Hematopoietic multipotent progenitor cell treated with erythropoietin and hydrocortisone succinate and interleukin-3 and kit ligand, for 8 days (in vitro differentiated cells): Measurements from ENCODE around the gene DENND6A.
"Not testable (repeated sequence)": the region's sequence is repeated elsewhere in the genome, so short reads cannot be mapped to it uniquely, and the experiment has no call there.

ENCODE experiments used
- DNase-seq: peaks from one replicate; pipeline ENCODE4 v3.0.0-alpha.2; 2015

The DENND6A gene

DNA sequence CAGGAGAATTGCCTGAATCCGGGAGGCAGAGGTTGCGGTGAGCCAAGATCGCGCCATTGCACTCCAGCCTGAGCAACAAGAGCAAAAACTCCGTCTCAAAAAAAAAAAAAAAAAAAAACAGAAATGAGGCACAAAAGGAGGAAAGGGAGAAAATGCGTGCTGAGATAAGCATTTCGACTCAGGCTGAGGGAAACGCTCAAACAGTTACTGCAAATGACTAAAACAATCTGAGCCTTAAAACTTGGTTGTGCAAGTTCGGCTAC, 813 bp downstream of the DENND6A start:
- not testable (repeated sequence) for DNase-seq

DNA sequence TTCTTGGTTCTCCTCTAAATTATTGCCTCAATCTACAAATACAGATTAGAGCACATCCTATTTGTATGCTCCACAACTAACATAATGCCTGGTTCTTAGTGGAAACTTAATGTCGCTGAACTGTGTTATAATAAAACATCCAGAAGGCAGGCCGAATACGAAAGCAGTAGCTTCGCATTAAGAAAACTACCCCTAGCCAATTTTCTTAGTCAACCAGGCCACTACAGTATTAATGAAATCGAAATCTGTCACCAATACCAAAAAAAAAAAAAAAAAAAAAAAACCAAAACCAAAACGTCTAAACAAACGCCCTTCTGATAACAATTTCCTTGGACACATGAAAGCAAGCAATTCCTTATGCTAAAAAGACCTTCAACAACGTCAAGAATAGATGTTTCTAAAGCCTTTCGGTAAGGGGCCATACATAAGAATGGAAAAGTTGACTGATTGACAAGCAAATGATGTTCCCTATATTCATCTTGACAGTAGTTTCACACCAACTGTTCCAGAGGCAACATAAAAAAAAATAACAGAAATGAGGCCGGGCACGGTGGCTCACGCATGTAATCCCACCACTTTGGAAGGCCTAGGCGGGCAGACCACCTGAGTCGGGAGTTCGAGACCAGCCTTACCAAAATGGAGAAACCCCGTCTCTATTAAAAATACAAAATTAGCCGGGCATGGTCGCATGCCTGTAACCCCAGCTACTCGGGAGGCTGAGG, 1.3 kb downstream of the DENND6A start:
- no peak for DNase-seq

DNA sequence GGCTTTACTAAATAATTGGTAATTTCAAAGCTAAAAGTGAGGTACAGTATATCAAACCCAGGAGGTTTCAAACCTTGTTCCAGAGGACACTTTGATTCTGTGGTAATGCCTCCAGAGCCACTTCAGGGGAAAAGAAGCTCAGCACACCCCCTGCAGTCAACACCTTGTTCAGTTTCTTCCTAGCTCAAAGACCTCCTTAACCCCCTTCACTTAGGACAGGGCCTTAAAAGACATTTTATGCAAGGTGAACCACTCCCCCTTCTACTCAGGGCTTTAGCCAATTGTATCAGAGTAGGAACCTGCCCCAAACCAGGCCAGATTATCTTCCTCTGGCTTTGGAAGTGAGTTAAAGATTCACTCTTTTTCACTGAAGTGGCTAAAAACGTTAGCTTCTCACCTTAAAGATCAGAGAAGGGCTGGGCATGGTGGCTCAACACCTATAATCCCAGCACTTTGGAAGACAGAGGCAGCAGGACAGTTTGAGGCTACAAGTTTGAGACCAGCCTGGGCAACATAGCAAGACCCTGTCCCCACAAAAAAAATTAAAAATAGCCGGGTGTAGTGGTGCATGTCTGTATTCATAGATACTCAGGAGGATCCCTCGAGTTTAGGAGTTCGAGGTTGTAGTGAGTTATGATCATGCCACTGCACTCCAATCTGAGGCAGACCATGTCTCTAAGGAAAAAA, 3.4 kb downstream of the DENND6A start:
- DNase-seq, result peak; percentile 14

DNA sequence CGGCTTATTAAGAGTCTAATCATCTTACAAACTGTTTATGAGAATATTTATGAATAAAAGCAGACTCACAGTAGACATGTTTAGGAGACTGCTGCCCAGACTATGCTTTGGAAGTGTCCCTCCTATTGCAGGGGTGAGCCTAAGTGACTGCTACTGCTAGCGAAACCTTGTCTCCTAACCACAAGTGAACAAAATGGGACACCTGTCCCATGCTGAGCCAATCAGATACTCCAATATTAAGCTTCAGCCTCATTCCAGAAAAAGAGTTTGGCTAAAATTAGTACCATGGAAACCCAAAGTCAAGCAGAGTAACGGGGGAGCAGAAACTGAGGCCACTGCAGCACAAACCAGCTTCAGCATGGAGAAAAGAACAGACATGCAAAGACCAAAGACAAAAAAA, 4.6 kb downstream of the DENND6A start:
- DNase-seq, result no peak

DNA sequence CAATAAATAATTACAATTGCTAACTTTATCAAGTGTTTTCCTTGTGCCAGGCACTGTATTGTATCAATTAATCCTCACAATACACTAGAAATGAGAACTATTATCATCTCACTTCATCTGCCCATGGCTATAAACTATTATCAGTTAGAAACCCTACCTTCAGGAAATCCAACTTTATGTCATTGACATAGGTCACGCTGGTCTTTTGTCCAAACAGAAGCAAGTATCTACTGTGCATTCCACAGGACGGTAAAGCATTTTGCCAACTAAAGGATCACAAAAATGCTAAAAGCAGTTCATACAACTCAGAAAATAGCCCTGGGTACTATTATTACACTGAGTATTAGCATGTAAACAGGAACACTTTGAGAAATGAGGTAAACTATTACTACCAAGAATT, 9.6 kb downstream of the DENND6A start:
- DNase-seq, result no peak

DNA sequence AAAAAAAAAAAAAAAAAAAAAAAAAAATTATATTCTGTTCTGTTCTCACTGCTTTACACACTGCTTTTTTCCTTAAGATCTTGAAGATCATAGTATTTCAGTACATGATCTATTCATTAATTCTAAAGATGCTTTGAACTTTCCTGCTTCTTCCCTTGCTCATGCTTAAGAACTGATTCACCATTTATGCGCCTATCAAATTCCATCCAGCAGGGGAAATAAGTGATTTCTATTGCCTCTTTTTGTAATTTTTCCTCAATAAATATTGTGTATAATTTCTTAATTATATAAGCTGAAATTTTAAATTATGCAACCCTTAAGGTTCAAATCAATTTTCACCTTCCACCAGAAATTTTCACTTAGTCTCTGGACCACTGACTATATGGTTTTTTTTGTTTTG, 10.6 kb downstream of the DENND6A start:
- no peak for DNase-seq

DNA sequence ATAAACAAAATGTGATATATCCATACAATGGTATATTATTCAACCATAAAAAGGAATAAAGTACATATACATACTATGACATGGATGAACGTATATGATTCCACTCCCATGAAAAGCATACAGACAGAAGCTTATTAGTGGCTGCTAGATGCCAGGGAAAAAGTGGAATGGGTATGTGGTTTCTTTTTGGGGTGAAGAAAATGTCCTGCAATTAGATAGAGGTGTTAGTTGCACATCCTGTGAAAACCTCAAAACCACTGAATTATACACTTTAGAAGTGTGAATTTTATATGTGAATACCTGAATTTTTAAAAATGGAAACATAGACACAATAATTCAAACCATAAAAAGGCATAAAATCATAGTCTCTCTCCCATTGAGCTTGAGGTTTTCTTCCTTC, 11.2 kb downstream of the DENND6A start:
- no peak for DNase-seq

DNA sequence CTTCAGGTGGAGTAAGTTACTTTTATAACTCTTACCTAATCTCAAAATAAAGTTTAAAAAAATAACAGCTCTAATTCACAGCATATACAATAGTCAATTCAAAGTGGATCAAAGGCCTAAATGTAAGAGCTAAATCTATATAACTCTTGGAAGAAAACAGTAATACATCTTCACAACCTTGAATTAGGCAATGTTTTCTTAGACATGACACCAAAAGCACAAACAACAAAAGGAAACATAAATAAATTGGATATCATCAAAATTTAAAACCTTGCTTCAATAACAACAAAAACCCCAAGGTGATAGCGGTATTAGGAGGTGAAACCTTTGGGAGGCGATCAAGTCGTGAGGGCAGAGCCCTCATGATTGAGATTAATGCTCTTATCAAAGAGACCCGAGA, 12.8 kb downstream of the DENND6A start:
- DNase-seq, result no peak

DNA sequence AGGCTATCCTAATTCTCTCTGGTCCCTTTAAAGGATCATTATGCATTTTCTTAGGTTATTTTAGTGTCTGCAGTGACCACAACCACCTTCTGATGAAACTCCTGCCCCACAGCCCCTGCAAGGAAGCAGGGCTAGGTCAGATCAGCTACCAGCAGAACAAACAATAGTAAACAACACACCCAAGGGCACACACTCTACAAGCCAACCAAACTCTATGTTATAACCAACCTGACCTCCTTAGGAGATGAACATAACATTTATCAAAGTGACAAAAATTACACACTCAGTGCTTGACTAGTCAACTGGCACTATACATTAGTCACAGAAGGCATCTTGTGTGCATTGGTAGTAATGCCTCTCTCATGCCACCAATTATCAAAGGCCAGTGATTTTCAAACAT, 17.3 kb downstream of the DENND6A start:
- no peak for DNase-seq

DNA sequence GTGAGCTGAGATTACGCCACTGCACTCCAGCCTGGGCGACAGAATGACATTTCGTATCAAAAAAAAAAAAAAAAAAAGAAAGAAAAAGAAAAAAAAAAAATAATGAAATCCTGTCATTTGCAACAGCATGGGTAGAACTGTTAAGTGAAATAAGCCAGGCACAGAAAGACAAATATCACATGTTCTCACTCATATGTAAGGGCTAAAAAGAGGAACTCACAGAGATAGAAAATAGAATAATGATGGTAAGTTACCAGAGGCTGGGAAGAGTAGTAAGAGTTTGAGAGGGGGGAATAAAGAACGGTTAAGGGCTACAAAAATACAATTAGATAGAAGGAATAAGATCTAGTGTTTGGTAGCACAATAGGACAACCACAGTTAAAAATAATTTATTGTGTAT, 19.7 kb downstream of the DENND6A start:
- DNase-seq, result no peak

DNA sequence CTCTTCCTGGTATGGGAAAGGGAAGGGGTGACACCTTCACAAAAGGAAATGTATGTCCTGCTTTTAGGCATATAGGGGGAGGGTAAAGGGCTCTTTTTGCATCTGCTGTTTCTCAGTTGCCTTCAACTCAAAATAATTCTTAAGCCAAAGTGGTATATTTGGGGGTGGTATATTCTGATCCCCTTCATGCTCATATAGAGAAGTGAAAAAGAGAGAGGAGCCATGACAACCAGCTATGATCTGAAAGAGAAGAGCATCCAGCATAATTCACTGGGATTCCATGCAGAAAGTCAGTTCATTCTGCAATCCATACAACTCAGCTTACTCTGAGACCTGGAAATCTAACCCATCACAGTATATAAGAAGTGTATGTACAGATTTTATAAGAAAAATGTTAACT, 22.3 kb downstream of the DENND6A start:
- DNase-seq, result no peak

DNA sequence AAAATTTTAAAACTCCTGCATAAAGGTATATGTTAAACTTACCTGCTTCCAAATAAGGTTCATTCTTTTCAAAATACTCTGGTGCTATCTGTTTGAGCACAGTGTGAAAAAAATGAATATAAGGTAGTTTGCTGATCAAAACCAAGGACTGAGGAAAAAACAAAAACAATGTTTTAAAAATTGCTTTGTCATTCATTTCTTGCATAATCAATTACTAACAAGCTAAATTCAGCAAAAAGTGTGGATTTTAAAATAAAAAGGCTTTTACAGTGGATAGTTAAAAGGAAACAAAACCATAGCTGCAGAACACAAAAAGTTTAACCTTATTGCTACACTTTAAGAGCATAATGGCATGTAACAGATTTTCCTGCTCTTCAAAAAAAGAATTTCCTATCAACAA, 31.5 kb downstream of the DENND6A start:
- no peak for DNase-seq

DNA sequence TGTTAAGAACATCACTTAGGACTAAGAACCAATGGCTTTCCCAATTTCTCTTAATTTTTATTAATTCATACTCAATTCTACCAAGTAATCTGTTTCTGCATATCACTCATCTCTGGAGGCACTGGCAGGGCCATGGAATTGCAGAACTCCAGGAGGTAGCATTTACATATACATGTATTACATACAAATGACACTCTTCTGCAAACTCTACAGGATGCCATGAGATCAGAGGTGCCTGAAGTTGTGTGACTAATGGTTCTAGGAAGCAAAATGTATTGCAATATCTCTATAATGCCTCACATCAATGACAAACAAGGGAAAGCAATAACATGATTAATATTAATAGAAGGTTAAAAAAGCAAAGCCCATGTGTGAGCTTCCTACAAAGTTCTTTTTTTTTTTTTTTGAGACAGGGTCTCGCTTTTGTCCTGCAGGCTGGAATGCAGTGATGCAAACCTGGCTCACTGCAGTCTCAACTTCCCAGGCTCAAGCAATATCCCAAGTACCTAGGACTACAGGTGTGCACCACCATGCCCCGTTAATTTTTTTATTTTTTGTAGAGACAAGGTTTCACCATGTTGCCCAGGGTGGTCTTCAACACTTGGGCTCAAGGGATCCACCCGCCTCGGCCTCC, 33.0 kb downstream of the DENND6A start:
- no peak for DNase-seq

DNA sequence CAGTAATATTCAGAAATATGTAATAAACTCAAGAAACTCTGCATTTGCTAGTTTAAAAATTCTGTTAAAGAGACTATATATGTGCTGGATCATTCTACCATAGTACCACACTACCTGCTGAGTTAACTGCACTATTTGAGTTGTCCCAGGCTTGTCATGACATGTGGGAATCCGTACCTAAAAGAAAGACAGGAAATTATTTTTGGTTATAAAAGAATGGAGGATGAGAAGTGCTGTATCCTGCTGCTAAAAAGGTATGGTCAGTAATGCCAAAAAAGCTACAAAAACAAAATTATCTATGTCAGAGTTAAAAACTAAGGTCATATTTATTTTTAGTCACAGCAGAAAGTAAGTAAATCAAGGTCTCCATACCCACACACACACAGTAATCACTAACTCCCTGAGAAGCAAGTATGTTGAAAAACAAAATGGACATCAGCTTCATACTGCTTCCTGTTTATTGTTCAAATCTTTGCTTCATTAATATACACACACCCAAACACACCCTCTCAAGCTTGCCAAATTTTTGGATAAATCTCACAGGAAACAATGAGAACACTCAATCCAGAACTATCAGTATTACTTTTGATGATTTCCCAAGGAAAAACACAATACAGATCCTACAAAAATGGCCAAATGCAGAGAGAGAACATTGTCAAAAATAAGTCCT, 33.7 kb downstream of the DENND6A start:
- DNase-seq, result no peak

DNA sequence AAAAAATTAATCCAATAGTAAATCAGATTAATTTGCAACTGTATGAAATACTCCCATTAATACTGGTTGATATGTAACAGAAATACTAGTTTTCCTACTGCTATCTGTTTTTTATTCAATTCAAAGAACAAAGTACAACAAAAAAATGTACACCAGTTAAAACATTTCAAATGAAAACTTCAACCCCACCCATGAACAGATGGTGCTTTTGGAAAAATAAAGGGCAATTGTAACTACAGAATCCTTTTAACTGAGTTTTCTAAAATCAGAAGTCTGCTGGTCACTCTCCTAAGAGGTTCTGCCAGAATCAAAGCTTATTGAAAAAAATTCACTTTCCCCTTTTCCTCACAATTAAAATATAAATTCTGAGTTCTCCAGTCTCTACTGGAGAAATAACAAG, 34.3 kb downstream of the DENND6A start:
- no peak for DNase-seq

DNA sequence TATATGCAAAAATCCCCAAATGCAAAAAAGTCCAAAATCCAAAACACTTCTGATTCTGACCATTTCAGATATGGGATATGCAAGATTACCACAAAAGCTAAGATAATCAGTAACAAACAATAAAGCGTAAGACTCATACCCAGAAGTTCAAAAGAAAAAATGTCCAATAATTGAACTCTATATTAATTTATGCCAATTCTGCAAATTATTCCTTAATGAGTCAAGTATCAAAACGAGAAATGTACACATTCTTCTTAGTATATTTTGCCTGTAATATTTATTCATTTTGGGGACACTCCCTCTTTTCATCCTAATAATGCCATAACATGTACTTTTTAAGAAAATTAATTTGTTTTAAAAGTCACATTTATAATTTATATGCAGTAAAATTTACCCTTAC, 37.1 kb downstream of the DENND6A start:
- DNase-seq, result no peak

DNA sequence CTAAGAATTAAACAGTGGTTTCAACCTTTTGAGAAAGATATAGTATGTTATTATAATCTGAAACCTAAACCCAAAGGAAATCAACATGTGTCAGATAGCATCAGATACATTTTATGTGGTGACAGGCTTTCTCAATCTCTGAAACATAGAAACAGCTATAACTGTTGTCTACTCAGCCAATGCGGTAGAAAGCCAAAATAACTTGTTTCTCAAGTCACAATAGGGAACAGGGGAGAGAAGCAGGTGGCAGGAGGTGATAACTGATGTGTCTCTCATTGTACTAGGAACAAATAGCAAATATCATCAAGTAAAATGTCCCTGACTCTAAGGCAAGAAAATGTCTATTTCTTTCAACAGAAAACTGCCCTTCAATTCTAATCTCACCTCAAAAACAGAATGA, 38.6 kb downstream of the DENND6A start:
- peak; percentile 54 for DNase-seq

DNA sequence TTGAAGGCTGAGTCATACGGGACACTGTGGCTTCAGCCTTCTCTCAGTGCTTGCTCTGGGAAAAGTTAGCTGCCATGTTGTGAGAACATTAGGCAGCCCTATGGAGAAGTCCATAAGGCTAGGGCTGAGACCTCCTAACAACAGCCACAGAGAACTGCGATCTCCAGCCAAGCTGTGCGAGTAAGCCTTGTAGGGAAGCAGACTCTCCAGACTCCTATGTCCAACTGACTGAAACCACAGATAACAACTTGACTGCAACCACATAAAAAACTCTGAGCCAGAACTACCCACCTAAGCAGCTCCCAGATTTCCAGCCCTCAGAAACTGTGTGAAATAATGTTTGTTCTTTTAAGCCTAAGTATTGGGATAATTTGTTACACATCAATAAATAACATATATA, 40.7 kb downstream of the DENND6A start:
- peak; percentile 46 for DNase-seq

DNA sequence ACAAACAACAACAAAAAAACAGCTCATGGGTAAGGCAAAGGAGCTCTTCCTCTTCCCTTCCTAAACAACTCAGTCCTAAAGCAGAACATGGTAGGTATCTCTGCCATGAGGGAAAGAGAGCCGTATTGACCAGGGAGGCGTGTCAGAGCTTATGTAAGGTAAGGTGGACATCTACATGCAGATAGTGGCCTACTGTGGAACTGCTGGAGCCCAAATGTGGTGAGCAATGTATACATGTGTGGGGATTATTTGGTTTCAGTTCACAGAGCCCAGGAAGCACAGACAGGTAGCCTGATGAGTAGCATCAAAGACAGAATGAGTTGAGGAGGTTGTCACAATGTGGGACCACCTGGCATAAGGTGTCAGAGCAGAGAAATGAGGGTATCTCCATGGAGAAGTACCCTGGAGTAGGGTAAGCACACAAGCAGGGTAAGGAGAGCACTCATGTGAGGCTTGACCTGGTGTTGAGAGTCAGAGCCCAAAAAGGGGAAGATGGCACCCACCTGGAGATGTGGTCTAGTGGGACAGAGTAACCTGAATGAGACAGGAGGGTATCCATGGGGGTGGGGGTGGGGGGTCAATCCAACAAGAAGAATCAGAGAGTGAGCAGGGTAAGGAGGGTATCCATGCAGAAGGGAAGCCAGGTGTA, 45.5 kb downstream of the DENND6A start:
- no peak for DNase-seq

DNA sequence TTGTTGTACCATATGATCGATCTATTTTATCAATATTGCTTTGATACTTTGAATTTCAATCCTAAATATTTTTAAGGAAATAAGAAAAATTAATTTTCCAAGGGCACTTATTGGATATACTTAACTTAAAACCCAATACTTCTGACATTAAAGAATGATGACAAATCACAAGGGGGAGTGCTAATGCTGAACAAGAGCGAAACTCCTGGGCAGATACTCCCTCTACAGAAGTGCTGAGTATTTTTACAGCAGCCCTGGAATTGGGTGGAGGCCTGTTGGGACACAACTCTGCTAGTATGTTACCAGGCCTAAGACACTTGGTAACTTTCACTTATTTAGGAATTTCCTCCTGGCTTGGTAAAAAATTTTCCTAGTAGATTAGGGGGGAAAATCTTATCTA, 46.2 kb downstream of the DENND6A start:
- peak; percentile 22 for DNase-seq

DNA sequence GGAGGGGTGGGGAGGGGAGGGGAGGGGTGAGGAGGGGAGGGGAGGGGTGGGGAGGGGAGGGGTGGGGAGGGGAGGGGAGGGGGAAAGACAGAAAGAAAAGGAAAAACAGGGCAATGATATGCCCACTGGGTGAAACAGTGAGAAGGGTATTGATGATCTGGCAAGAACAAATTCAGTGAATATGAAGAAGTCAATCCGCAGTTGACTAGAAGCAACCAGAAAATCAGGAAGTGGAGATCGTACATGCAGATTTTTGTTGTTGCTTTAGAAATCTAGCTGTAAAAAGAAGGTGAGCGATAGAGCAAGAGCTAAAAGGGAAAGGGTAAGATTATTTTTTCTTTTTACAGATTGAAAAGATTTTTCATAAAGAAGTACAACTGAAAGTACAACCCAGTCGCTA, 48.1 kb downstream of the DENND6A start:
- no peak for DNase-seq

DNA sequence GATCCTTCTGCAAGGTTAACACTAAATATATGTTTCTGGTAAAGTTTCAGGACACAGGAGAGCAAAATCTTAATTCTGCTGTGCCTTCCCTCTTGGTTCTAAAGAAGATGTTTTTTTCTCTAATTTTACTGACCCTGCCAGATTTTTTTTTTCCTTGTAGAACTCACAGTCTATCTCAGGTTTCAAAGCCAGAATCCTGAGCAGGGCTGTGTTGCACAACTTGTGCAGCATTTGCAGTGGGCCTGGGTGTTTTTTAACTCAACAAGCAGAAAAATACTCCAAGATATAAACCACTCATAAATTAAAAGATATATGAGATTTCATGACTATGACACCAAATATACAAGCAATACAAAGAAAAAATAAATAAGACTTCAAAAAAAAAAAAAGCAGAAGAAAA, 55.5 kb downstream of the DENND6A start:
- DNase-seq, result no peak

DNA sequence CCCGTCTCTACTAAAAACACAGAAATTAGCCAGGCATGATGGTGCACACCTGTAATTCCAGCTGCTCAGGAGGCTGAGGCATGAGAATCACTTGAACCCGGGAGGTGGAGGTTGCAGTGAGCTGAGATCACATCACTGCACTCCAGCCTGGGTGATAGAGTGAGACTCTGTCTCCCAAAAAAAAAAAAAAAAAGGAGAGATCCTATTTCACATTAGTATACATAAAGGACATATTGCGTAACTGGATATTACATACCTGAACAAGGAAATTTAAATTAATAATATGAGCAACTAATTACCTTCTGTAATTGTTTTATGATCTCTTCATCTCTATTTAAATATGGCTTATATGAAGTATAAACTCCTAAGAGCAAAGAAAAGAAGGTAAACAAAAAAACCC, 58.6 kb downstream of the DENND6A start:
- DNase-seq, result not testable (repeated sequence)

DNA sequence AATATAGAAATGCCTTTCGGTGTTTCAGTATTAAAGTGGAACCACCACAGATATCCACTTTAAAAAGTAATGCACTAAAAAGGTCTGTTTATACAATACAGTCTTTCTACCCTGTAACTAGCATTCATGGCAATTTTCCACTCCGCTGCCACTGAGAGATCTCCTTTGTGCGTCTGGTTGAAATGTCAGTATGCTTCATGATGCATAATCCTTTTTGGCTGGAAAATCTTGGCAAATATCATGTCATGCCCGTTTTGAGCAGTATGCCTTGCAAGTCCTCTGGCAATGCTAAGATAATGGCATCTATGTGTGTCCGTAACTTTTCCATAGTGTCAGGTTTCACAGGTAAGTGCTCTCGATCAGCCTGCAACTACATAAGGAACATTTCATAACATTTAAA, 64.9 kb downstream of the DENND6A start:
- DNase-seq, result no peak
